ENCODE results near the gene PLA2G4F.

The PLA2G4F gene

GRCh38 chr15:42154212-42154941, 2.1 kb downstream of the PLA2G4F start:
- no peaks in the 10 kb centered on the region for H3K27me3 ChIP-seq
- H3K9me3 ChIP-seq: no peaks in the 10 kb centered on the region
- no peaks in the 10 kb centered on the region for H3K4me1 ChIP-seq (ENCODE audit: control insufficient read depth in 1 of 2, insufficient read depth in 1 of 2, low read depth in 1 of 2, low read length in 1 of 2)
- no peak overlapping the region for H3K27ac ChIP-seq
- no peak for TF ChIP-seq CTCF (IDR thresholded peaks at IDR 0.05)
- H3K4me3 ChIP-seq (ENCODE audit: low read depth in 1 of 2, low read length in 1 of 2): no peak overlapping the region
- H3K36me3 ChIP-seq: peaks cover 13% of the 10 kb centered on the region

- TF ChIP-seq CTCF (IDR thresholded peaks at IDR 0.05): no peak
- Histone ChIP-seq H3K27me3 (no peaks in the 10 kb centered on the region), H3K27ac (no peak overlapping the region), H3K4me3 (ENCODE audit: low read depth in 1 of 2, low read length in 1 of 2) (no peak overlapping the region), H3K9me3 (no peaks in the 10 kb centered on the region), H3K36me3 (peaks cover 8% of the 10 kb centered on the region), H3K4me1 (ENCODE audit: control insufficient read depth in 1 of 2, insufficient read depth in 1 of 2, low read depth in 1 of 2, low read length in 1 of 2) (no peaks in the 10 kb centered on the region)
These were observed 2.6 kb downstream of the PLA2G4F start for GRCh38 chr15:42153874-42154211.

GRCh38 chr15:42152921-42153698, 3.3 kb downstream of the PLA2G4F start:
- no peaks in the 10 kb centered on the region for H3K27me3 ChIP-seq
- no peaks in the 10 kb centered on the region for H3K9me3 ChIP-seq
- no peak overlapping the region for H3K27ac ChIP-seq
- no peak overlapping the region for H3K4me3 ChIP-seq (ENCODE audit: low read depth in 1 of 2, low read length in 1 of 2)
- no peak for TF ChIP-seq CTCF (IDR thresholded peaks at IDR 0.05)
- H3K4me1 ChIP-seq (ENCODE audit: control insufficient read depth in 1 of 2, insufficient read depth in 1 of 2, low read depth in 1 of 2, low read length in 1 of 2): no peaks in the 10 kb centered on the region
- H3K36me3 ChIP-seq: peaks cover under 1% of the 10 kb centered on the region

- Histone ChIP-seq H3K4me3 (ENCODE audit: low read depth in 1 of 2, low read length in 1 of 2) (no peak overlapping the region), H3K4me1 (ENCODE audit: control insufficient read depth in 1 of 2, insufficient read depth in 1 of 2, low read depth in 1 of 2, low read length in 1 of 2) (no peaks in the 10 kb centered on the region), H3K27ac (no peak overlapping the region), H3K36me3 (no peaks in the 10 kb centered on the region), H3K9me3 (no peaks in the 10 kb centered on the region), H3K27me3 (no peaks in the 10 kb centered on the region)
- no peak for TF ChIP-seq CTCF (IDR thresholded peaks at IDR 0.05)
These were observed 4.1 kb downstream of the PLA2G4F start for GRCh38 chr15:42152196-42152920.

GRCh38 chr15:42151736-42152135, 4.7 kb downstream of the PLA2G4F start:
- Histone ChIP-seq H3K4me3 (ENCODE audit: low read depth in 1 of 2, low read length in 1 of 2) (no peak overlapping the region), H3K27ac (no peak overlapping the region), H3K27me3 (no peaks in the 10 kb centered on the region), H3K36me3 (no peaks in the 10 kb centered on the region), H3K4me1 (ENCODE audit: control insufficient read depth in 1 of 2, insufficient read depth in 1 of 2, low read depth in 1 of 2, low read length in 1 of 2) (no peaks in the 10 kb centered on the region), H3K9me3 (no peaks in the 10 kb centered on the region)
- no peak for TF ChIP-seq CTCF (IDR thresholded peaks at IDR 0.05)
